Gastrocnemius medialis (tissue), 4 donors: Measurements from ENCODE around the gene SLC22A6.

Source experiments
- CTCF ChIP-seq, 5 experiments: fragments of 450-650 bp in 3 of 5; fragments of 200-600 bp in 2 of 5; sonication (generic) in 2 of 5; IDR thresholded peaks in 4 of 5; conservative IDR thresholded peaks in 1 of 5; 1 replicate in 4 of 5; 2 replicates in 1 of 5; pipeline ENCODE4 v1.5.1; 2016 to 2019; ENCODE audit warnings: antibody characterized with exemption in 5 of 5, mild to moderate bottlenecking in 3 of 5, moderate library complexity in 3 of 5
- POLR2A ChIP-seq, 2 donors: fragments of 450-650 bp; IDR thresholded peaks; one replicate each; pipeline ENCODE4 v1.6.1; 2017; ENCODE audit warnings: antibody characterized with exemption in 2 of 2, mild to moderate bottlenecking in 2 of 2, moderate library complexity in 2 of 2

- TF ChIP-seq CTCF (IDR thresholded peaks at IDR 0.05 in 4 of 5, conservative IDR thresholded peaks at IDR 0.05 in 1 of 5) (no peak), POLR2A (IDR thresholded peaks at IDR 0.05) (no peak)
Observed at GRCh38 chr11:62994775-62995174, 10.0 kb upstream of the SLC22A6 start.
